GM12864 (cell line): ENCODE results near the gene RIPK4.

ENCODE experiments used
- DNase-seq: peaks from one replicate; pipeline ENCODE4 v3.0.0-alpha.2; 2011; ENCODE audit warnings: low read depth
- H3K4me3 ChIP-seq: 2 replicates; pipeline ENCODE4 v1.5.1; 2011; ENCODE audit warnings: mild to moderate bottlenecking, low read depth, low read length, control low read depth
- TF ChIP-seq, protein P1 (sequence below): IDR thresholded peaks from 2 replicates; pipeline ENCODE4 v1.5.1; 2011; ENCODE audit warnings: low read depth, mild to moderate bottlenecking, moderate library complexity, low read length, control low read depth, inconsistent platforms; ENCODE audit errors: missing control alignments

The RIPK4 gene

DNA sequence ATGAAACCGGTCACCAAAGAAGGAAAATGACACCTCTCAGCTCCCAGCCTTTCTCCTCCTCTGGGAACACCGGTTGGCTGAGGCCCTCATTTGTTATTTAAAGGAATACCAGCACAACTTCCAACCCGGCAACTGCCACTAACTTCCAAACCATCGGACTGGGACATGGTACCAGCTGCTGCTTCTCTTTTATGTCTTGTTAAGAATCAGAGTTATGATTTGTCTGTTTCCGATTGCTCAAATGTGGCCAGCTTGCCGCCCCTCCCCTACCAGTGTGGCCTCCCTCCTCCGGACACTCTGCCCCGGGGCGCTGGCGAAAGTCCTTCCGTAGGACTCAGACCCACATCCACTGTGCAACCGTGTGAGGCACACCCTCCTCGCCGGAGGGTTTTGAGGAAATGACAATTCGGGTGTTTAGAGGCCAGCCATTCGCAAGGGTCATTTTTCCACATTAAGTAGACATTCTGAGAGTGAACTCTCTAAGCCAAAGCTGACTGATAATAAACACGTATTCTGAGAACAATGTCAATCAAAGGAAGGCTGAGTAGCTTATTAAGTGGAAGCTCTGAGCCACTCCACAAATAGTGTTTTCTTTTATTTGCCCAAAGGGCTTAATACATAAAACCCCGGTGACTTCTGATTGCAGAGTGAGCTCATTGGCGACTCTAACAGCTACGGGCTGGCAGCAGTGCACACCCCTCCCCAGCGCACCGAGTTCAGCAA lies 5.5 kb downstream of the RIPK4 start:
- no peak overlapping the region for H3K4me3 ChIP-seq
- TF ChIP-seq, protein P1, sequence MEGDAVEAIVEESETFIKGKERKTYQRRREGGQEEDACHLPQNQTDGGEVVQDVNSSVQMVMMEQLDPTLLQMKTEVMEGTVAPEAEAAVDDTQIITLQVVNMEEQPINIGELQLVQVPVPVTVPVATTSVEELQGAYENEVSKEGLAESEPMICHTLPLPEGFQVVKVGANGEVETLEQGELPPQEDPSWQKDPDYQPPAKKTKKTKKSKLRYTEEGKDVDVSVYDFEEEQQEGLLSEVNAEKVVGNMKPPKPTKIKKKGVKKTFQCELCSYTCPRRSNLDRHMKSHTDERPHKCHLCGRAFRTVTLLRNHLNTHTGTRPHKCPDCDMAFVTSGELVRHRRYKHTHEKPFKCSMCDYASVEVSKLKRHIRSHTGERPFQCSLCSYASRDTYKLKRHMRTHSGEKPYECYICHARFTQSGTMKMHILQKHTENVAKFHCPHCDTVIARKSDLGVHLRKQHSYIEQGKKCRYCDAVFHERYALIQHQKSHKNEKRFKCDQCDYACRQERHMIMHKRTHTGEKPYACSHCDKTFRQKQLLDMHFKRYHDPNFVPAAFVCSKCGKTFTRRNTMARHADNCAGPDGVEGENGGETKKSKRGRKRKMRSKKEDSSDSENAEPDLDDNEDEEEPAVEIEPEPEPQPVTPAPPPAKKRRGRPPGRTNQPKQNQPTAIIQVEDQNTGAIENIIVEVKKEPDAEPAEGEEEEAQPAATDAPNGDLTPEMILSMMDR = no peak
- DNase-seq = no peak

DNA sequence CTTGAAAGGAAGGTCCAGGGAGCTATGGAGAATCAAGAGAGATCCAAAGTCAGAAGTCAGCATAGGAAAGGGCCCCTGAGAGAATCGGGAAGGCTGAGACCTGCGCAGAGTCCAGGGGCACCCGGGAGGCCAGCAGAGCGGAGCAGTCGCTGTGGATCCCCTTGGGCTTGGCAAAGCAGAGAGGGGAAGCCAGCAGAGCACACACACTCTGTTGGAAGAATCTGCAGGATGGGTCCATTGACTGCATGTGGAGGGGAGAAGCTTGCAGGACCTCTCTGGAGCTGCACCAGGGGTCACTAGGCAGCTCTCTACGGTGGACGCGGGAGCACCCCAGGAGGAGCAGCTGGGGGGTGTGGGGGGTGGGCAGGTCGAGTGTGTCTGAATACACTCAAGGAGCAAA lies 6.4 kb downstream of the RIPK4 start:
- TF ChIP-seq, protein P1 = no peak
- no peak for DNase-seq
- H3K4me3 ChIP-seq = no peak overlapping the region

DNA sequence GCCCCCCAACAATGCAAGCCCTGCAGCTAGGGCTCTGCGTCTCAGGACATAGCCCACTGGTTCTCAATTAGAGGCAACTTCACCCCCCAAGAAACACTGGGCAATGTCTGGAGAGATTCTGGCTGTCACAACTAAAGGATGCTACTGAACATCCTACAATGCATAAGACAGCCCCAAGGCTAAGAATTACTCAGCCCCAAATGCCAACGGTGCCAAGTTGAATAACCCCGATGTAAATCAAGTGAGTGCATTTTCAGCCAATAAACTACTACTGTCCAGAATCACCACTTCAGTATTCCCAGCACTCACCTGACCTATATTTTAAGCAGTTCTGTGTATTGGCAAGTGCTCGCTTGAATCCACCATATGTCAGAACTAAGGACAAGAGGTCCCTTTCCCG lies 6.9 kb downstream of the RIPK4 start:
- H3K4me3 ChIP-seq = no peak overlapping the region

DNA sequence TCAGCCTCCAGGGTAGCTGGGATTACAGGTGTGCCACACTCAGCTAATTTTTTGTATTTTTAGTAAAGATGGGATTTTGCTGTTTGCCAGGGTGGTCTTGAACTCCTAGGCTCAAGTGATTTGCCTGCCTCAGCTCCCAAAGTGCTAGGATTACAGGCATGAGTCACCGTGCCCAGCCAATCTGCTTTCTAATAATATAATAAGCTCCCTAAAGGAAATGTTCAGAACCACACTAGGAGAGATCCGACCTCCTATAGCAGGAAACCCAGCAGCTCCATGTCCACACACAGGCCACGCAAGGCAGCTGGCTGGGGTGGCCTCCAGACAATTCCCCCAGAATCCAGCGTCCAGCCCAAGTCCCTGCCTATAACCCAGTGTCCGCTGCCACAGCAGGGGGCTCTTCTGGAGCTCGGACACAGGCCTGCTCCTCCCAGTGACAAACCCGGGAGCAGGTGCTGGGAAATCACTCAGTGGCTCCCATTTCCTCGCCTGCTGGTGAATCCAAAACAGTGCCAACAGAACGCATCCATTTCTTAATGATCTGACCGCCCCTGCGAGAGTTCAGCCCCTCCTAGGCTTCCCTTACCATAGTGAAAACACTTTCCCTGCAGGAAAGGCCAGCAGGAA lies 7.5 kb downstream of the RIPK4 start:
- TF ChIP-seq, protein P1 = no peak
- no peak overlapping the region for H3K4me3 ChIP-seq
- no peak for DNase-seq

More for the DNA sequence above, 6.9 kb downstream of the RIPK4 start:
- DNase-seq = no peak
- TF ChIP-seq, protein P1 = no peak

DNA sequence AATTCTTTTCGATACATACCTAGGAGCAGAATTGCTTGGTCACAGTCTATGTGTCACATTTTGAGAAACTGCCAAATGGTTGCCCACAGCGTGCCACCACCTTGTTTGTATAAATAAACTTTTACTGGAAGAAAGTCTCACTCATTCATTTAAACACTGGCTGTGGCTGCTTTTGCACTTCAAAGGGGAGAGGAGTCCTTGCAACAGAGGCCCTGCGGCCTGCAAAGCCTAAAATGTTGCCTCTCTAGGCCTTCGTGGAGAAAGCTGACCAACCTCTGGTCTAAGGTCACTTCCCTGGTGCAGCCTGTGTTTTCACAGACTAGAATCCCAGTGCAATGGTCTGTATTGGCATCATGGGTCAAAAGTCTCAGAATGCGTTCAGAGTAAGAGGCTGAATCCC lies 8.3 kb downstream of the RIPK4 start:
- TF ChIP-seq, protein P1 = no peak
- H3K4me3 ChIP-seq = no peak overlapping the region
- DNase-seq = no peak

DNA sequence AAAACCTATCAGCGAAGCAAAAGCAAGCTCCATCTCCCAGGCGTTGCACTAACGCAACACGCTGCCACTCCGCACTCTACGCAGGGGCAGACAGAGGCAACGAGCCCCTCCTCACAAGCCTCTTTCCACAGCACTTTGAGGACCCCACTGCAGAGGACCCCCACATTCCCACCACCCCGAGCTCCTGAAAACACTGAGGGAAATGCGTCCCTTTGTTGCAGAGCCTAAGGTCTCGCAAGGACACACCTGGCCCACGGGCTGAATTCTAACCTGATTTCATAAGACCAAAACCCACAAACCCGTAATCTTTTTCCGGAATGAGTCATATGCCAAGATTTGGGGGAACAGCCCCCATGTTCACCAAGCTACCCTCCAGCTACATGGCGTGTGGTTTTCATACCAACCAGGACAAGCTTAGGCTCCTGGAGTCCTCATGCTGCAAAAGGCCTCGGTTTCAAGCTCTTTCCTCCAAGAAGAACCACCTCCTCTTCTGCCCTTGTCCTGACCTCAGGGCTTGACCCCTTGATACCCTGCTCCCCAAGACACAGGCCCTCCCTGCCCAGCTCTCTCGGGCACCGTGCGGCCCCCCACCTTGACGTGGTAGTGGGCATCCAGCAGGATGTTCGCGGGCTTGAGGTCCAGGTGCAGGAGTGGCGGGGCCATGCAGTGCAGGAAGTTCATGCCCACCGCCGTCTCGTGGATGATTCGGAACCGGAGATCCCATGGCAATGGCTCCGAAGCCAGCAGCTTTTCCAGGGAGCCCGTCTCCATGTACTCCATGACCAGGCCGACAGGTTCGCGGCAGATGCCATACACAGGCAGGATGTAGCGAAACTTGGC lies 10.7 kb downstream of the RIPK4 start:
- no peak overlapping the region for H3K4me3 ChIP-seq
- no peak for DNase-seq
- TF ChIP-seq, protein P1 = no peak
